ENCODE results near the gene PHKG1. TPM values are rescaled to one million over a fixed set of nuclear protein-coding genes. Genes with fewer than 3 reads are reported as not detected.
"Not testable (repeated sequence)": the region's sequence is repeated elsewhere in the genome, so short reads cannot be mapped to it uniquely, and the experiment has no call there.

PHKG1 gene
- polyA plus RNA-seq (2012; ENCODE audit: low read depth, missing spikeins), result 0.72 TPM

- no peak for TF ChIP-seq POLR2AphosphoS5 (IDR thresholded peaks at IDR 0.05; ENCODE audit: low read depth, low read length)
- TF ChIP-seq PAX5 (IDR thresholded peaks at IDR 0.05; ENCODE audit: insufficient read depth, low read length, severe bottlenecking), result no peak
- DNase-seq (ENCODE audit: insufficient read length, low spot score), result no peak
- FAIRE-seq, result no peak
Measured at GRCh38 chr7:56092789-56093531, at the start of gene PHKG1. Gene PHKG1 (minus strand): TSS chr7:56092952. CDS start chr7:56088941, 4,011 bp downstream.

- FAIRE-seq; DNase-seq (ENCODE audit: insufficient read length, low spot score): not testable (repeated sequence)
Measured at GRCh38 chr7:56131062-56131461, 38.3 kb upstream of the PHKG1 start.

- DNase-seq (ENCODE audit: insufficient read length, low spot score) (no peak), FAIRE-seq (no peak)
Measured at GRCh38 chr7:56127241-56127975, 34.7 kb upstream of the PHKG1 start.

GRCh38 chr7:56125831-56126230 is 33.1 kb upstream of the PHKG1 start:
- DNase-seq (ENCODE audit: insufficient read length, low spot score) (no peak), FAIRE-seq (no peak)

More at GRCh38 chr7:56127241-56127975, 34.7 kb upstream of the PHKG1 start:
- TF ChIP-seq SPI1 (IDR thresholded peaks at IDR 0.05; ENCODE audit: low read depth, low read length) (no peak), POLR2A (IDR thresholded peaks at IDR 0.05; ENCODE audit: low read depth, low read length) (no peak), TAF1 (IDR thresholded peaks at IDR 0.05; ENCODE audit: low read depth, low read length) (no peak)

GRCh38 chr7:56124981-56125380 is 32.2 kb upstream of the PHKG1 start:
- no peak for TF ChIP-seq PAX5 (IDR thresholded peaks at IDR 0.05; ENCODE audit: insufficient read depth, low read length, severe bottlenecking)
- FAIRE-seq (no peak), DNase-seq (ENCODE audit: insufficient read length, low spot score) (no peak)

More at GRCh38 chr7:56125831-56126230, 33.1 kb upstream of the PHKG1 start:
- TF ChIP-seq PAX5 (IDR thresholded peaks at IDR 0.05; ENCODE audit: insufficient read depth, low read length, severe bottlenecking) (no peak), SPI1 (IDR thresholded peaks at IDR 0.05; ENCODE audit: low read depth, low read length) (no peak), POLR2A (IDR thresholded peaks at IDR 0.05; ENCODE audit: low read depth, low read length) (no peak), POLR2AphosphoS5 (IDR thresholded peaks at IDR 0.05; ENCODE audit: low read depth, low read length) (no peak), TAF1 (IDR thresholded peaks at IDR 0.05; ENCODE audit: low read depth, low read length) (no peak), POU2F2 (IDR thresholded peaks at IDR 0.05; ENCODE audit: low read depth, low read length) (no peak)

- no peak for DNase-seq (ENCODE audit: insufficient read length, low spot score)
- TF ChIP-seq POU2F2 (IDR thresholded peaks at IDR 0.05; ENCODE audit: low read depth, low read length) (no peak), PAX5 (IDR thresholded peaks at IDR 0.05; ENCODE audit: insufficient read depth, low read length, severe bottlenecking) (no peak), SPI1 (IDR thresholded peaks at IDR 0.05; ENCODE audit: low read depth, low read length) (no peak), POLR2A (IDR thresholded peaks at IDR 0.05; ENCODE audit: low read depth, low read length) (no peak), TAF1 (IDR thresholded peaks at IDR 0.05; ENCODE audit: low read depth, low read length) (no peak), POLR2AphosphoS5 (IDR thresholded peaks at IDR 0.05; ENCODE audit: low read depth, low read length) (no peak)
- no peak for FAIRE-seq
Measured at GRCh38 chr7:56121440-56121839, 28.7 kb upstream of the PHKG1 start.

GRCh38 chr7:56115852-56116538 is 23.2 kb upstream of the PHKG1 start, which contains the start of gene NUPR2:
Gene NUPR2 (minus strand): TSS chr7:56116417. CDS start chr7:56116314, 103 bp downstream.
- FAIRE-seq, result no peak
- TF ChIP-seq POLR2A (IDR thresholded peaks at IDR 0.05; ENCODE audit: low read depth, low read length) (no peak), SPI1 (IDR thresholded peaks at IDR 0.05; ENCODE audit: low read depth, low read length) (no peak), PAX5 (IDR thresholded peaks at IDR 0.05; ENCODE audit: insufficient read depth, low read length, severe bottlenecking) (no peak), TAF1 (IDR thresholded peaks at IDR 0.05; ENCODE audit: low read depth, low read length) (no peak), POLR2AphosphoS5 (IDR thresholded peaks at IDR 0.05; ENCODE audit: low read depth, low read length) (no peak), POU2F2 (IDR thresholded peaks at IDR 0.05; ENCODE audit: low read depth, low read length) (no peak)
- DNase-seq (ENCODE audit: insufficient read length, low spot score), result no peak

- not testable (repeated sequence) for FAIRE-seq; DNase-seq (ENCODE audit: insufficient read length, low spot score)
Measured at GRCh38 chr7:56112244-56112643, 19.5 kb upstream of the PHKG1 start.

GRCh38 chr7:56110611-56111010 is 17.9 kb upstream of the PHKG1 start:
- DNase-seq (ENCODE audit: insufficient read length, low spot score) (no peak), FAIRE-seq (no peak)
- TF ChIP-seq POU2F2 (IDR thresholded peaks at IDR 0.05; ENCODE audit: low read depth, low read length) (no peak), PAX5 (IDR thresholded peaks at IDR 0.05; ENCODE audit: insufficient read depth, low read length, severe bottlenecking) (no peak), POLR2AphosphoS5 (IDR thresholded peaks at IDR 0.05; ENCODE audit: low read depth, low read length) (no peak), TAF1 (IDR thresholded peaks at IDR 0.05; ENCODE audit: low read depth, low read length) (no peak), POLR2A (IDR thresholded peaks at IDR 0.05; ENCODE audit: low read depth, low read length) (no peak), SPI1 (IDR thresholded peaks at IDR 0.05; ENCODE audit: low read depth, low read length) (no peak)

GRCh38 chr7:56107954-56108258 is 15.2 kb upstream of the PHKG1 start:
- DNase-seq (ENCODE audit: insufficient read length, low spot score) (no peak), FAIRE-seq (no peak)
- TF ChIP-seq POU2F2 (IDR thresholded peaks at IDR 0.05; ENCODE audit: low read depth, low read length) (no peak), POLR2A (IDR thresholded peaks at IDR 0.05; ENCODE audit: low read depth, low read length) (no peak), POLR2AphosphoS5 (IDR thresholded peaks at IDR 0.05; ENCODE audit: low read depth, low read length) (no peak)
